A549 (cell line): ENCODE results near the gene SOX6. TPM values are rescaled to one million over a fixed set of nuclear protein-coding genes. Genes with fewer than 3 reads are reported as not detected.
"Not testable (repeated sequence)": the region's sequence is repeated elsewhere in the genome, so short reads cannot be mapped to it uniquely, and the experiment has no call there.

Source experiments
- ATAC-seq, 2 experiments: fragments of 200-7000 bp in 1 of 2; fragments of >200 bp in 1 of 2; cut with Nextera tagmentation in 1 of 2; cut with Tn5 transposase in 1 of 2; 3 replicates each; pipeline versions ENCODE4 v1.8.0 to v1.9.1; 2018 to 2020; ENCODE audit warnings: mild to moderate bottlenecking in 1 of 2, moderate library complexity in 1 of 2
- CTCF ChIA-PET: fragments of 300-600 bp; sonication (Branson Sonifier 250); formaldehyde crosslinking; extraction: SDS; loops from one replicate; lab custom pipeline; 2021; ENCODE audit warnings: antibody characterized with exemption, inconsistent platforms; lab: Yijun Ruan, JAX
- POLR2A ChIA-PET: fragments of 350-600 bp; formaldehyde crosslinking; extraction: SDS; loops from one replicate; lab custom pipeline; 2021; ENCODE audit warnings: antibody characterized with exemption, inconsistent platforms; lab: Yijun Ruan, JAX
- DNase-seq, 2 experiments: peaks; one replicate each; pipeline versions ENCODE4 v3.0.0 to v3.0.0-alpha.2; 2011 to 2016; ENCODE audit warnings: low read depth in 1 of 2, low spot score in 1 of 2
- FAIRE-seq: peaks from 2 replicates; lab custom pipeline; 2011; peaks lifted over from hg19 to GRCh38; lab: Jason Lieb, UNC
- H3K27ac ChIP-seq, 2 experiments: fragments of >200 bp; sonication (Bioruptor Twin); formaldehyde crosslinking; 3 replicates each; pipeline ENCODE4 v1.5.1; 2016 to 2017
- H3K4me1 ChIP-seq: fragments of >200 bp; sonication (Bioruptor Twin); formaldehyde crosslinking; 3 replicates; pipeline ENCODE4 v1.6.1; 2016
- H3K4me2 ChIP-seq: fragments of >200 bp; sonication (Bioruptor Twin); formaldehyde crosslinking; 3 replicates; pipeline ENCODE4 v1.6.1; 2016
- H3K4me3 ChIP-seq: fragments of >200 bp; sonication (Bioruptor Twin); formaldehyde crosslinking; 3 replicates; pipeline ENCODE4 v1.5.1; 2016
- H3K9me3 ChIP-seq: fragments of >200 bp; sonication (Bioruptor Twin); formaldehyde crosslinking; 3 replicates; pipeline ENCODE4 v1.6.1; 2016
- BHLHE40 ChIP-seq: IDR thresholded peaks from 2 replicates; pipeline ENCODE4 v1.6.1; 2012; ENCODE audit warnings: low read depth, low read length, inconsistent platforms
- EP300 ChIP-seq, 2 experiments: fragments of >200 bp; sonication (Bioruptor Twin); formaldehyde crosslinking; IDR thresholded peaks; 2 replicates in 1 of 2; 3 replicates in 1 of 2; pipeline ENCODE4 v1.6.1; 2016 to 2017
- FOSL2 ChIP-seq, 2 experiments: fragments of 450-650 bp in 1 of 2; fragments of >200 bp in 1 of 2; sonication (Bioruptor Twin) in 1 of 2; formaldehyde crosslinking; IDR thresholded peaks; 2 replicates each; pipeline versions ENCODE4 v1.5.0 to v1.6.1; 2016 to 2020; ENCODE audit warnings: mild to moderate bottlenecking in 1 of 2, moderate library complexity in 1 of 2
- FOXS1 ChIP-seq: fragments of 250-450 bp; sonication (Bioruptor Pico); IDR thresholded peaks from 2 replicates; pipeline ENCODE4 v1.5.0; 2020; ENCODE audit warnings: mild to moderate bottlenecking, moderate library complexity
- HOXB5 ChIP-seq: fragments of 250-450 bp; sonication (Bioruptor Pico); IDR thresholded peaks from 2 replicates; pipeline ENCODE4 v1.5.0; 2020; ENCODE audit warnings: mild to moderate bottlenecking, moderate library complexity
- MAZ ChIP-seq: fragments of 150-350 bp; IDR thresholded peaks from 2 replicates; pipeline ENCODE4 v1.6.1; 2014; ENCODE audit warnings: antibody characterized with exemption, low read depth, low read length, borderline replicate concordance
- NR3C1 ChIP-seq: fragments of >200 bp; sonication (Bioruptor Twin); formaldehyde crosslinking; IDR thresholded peaks from 3 replicates; pipeline ENCODE4 v1.6.1; 2017
- POLR2AphosphoS2 ChIP-seq: conservative IDR thresholded peaks from 2 replicates; pipeline ENCODE4 v1.6.1; 2012; ENCODE audit warnings: low read length, improper control_type of control experiment, inconsistent platforms
- RAD21 ChIP-seq, 2 experiments: fragments of >200 bp in 1 of 2; sonication (Bioruptor Twin) in 1 of 2; formaldehyde crosslinking in 1 of 2; IDR thresholded peaks in 1 of 2; conservative IDR thresholded peaks in 1 of 2; 2 replicates in 1 of 2; 3 replicates in 1 of 2; pipeline ENCODE4 v1.6.1; 2012 to 2018; ENCODE audit warnings: inconsistent platforms in 1 of 2
- RCOR1 ChIP-seq: fragments of 150-350 bp; IDR thresholded peaks from 2 replicates; pipeline ENCODE4 v1.6.1; 2014; ENCODE audit warnings: antibody characterized with exemption, low read length, low read depth
- RFX5 ChIP-seq: fragments of 450-650 bp; IDR thresholded peaks from 2 replicates; pipeline ENCODE4 v1.7.1; 2014; ENCODE audit warnings: antibody characterized with exemption, mild to moderate bottlenecking, moderate library complexity
- SREBF2 ChIP-seq: fragments of 450-650 bp; IDR thresholded peaks from 2 replicates; pipeline ENCODE4 v1.6.1; 2014; ENCODE audit warnings: mild to moderate bottlenecking, moderate library complexity
- ZC3H11A ChIP-seq: fragments of 450-650 bp; IDR thresholded peaks from 2 replicates; pipeline ENCODE4 v1.6.1; 2014; ENCODE audit warnings: antibody characterized with exemption, mild to moderate bottlenecking
- WGBS: methylation state at CpG from one replicate; pipeline ENCODE4 v1.1.6; 2017; ENCODE audit errors: missing lambda C conversion rate; 5-methylcytosine and 5-hydroxymethylcytosine counted together
- polyA plus RNA-seq, 4 experiments: library from polyadenylated mRNA; depleted of rRNA in 3 of 4; stranded (reverse); fragments of >200 nt; fragmentation: RNase III in 1 of 4; extraction: RNeasy Plus Mini Kit Qiagen cat#74134 plus additional on column Dnase treatment in 1 of 4; gene quantifications; 2 replicates in 3 of 4; 3 replicates in 1 of 4; pipeline ENCODE4 v1.2.3, GENCODE V29; 2011 to 2017
- TF ChIP-seq, protein P1 (sequence below): IDR thresholded peaks from 2 replicates; pipeline ENCODE4 v1.6.1; 2012
- TF ChIP-seq, protein P2 (sequence below): fragments of 250-450 bp; sonication (Bioruptor Pico); IDR thresholded peaks from 2 replicates; pipeline ENCODE4 v1.5.0; 2021; ENCODE audit warnings: mild to moderate bottlenecking, moderate library complexity, borderline replicate concordance
- TF ChIP-seq, protein P3 (sequence below): fragments of >200 bp; sonication (Bioruptor Twin); formaldehyde crosslinking; IDR thresholded peaks from 3 replicates; pipeline ENCODE4 v1.6.1; 2016

SOX6 gene
- polyA plus RNA-seq, 2 of the 4 experiments (the other 2 are of a cell fraction) = 0.18 TPM; not detected in 1

DNA sequence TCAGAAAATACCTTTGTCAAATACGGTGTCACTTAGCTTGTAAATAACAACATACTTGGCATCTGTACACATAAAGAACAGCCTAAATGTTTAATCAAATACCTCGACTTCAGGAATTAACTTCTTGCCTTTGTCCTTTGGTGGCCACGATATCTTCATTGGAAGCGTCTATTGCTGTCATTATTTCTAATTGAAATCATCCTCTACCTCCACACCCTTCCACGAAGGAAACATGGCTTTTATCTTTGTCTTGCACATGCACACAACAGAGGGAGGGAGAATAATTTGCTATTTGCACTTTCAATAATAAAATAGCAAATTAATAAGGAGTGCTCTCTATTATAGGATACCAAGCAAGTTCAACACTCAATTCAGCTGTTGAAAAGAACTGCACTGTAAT, 25.8 kb upstream of the SOX6 start (continued):
- no peak for TF ChIP-seq RCOR1
- TF ChIP-seq FOSL2 (IDR thresholded peaks at IDR 0.05) = no peak
- TF ChIP-seq FOSL2 (CRISPR knock-in tag; IDR thresholded peaks at IDR 0.05) = no peak
- no peak for TF ChIP-seq BHLHE40
- TF ChIP-seq, protein P1, sequence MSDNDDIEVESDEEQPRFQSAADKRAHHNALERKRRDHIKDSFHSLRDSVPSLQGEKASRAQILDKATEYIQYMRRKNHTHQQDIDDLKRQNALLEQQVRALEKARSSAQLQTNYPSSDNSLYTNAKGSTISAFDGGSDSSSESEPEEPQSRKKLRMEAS = no peak
- no peak for TF ChIP-seq NR3C1
- TF ChIP-seq EP300 (IDR thresholded peaks at IDR 0.05) = no peak

DNA sequence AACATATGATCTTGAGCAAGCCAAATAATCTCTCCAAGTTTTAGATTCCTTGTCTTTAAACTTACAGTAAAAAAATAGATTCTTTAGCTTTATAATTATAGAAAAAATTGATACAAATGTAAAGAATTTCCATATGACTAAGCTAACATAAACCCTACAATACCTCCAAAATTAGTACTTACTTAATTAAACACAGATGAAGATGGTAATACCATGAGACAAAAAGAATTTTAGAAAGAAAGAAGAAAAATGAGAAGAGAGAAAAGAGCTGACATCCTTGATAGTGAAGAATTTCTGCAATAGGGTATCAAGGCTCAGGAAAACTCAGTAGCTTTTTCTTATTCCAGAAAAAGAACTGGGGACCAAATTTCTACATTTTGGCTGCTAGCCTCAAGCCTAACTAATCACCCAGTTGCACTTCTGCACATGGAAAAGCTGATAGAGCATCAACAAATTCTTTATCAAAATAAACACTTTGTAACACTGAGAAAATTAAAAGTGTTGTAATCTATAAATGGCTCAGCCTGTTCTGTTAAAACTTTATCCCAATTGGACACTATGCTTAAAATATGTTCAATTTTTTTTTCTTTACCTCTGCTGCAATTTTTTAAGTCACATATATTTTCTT, 24.7 kb upstream of the SOX6 start:
- CTCF ChIA-PET = interaction anchor here (1.2 kb wide), 1 partner anchor 233 kb away, joined by 3 read pairs; no protein-coding TSS in a partner anchor

DNA sequence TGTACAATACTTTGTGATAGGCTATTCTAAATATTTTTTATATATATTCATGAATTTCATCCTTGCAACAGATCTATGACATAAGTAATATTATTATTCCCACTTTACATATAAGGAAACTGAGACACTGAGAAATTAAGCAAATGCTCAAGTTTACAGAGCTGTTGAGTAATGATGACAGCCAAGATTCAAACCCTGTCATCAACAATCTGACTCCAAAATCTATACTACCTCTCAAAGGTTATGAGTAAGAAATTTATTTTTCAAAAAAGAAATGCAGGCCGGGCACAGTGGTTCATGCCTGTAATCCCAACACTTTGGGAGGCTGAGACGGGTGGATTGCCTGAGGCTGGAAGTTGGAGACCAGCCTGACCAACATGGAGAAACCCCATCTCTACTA, 22.6 kb upstream of the SOX6 start:
- no peak for FAIRE-seq
- CTCF ChIA-PET = no interaction called here

More for the DNA sequence above, 24.7 kb upstream of the SOX6 start:
- H3K4me3 ChIP-seq = no peak overlapping the region
- no peaks in the 10 kb centered on the region for H3K9me3 ChIP-seq
- POLR2A ChIA-PET = no interaction called here
- no peak overlapping the region for H3K27ac ChIP-seq
- DNase-seq (no peak), FAIRE-seq (no peak), ATAC-seq (no peak)
- H3K4me1 ChIP-seq = no peaks in the 10 kb centered on the region
- TF ChIP-seq FOXS1 (CRISPR knock-in tag) = no peak
- H3K4me2 ChIP-seq = no peak overlapping the region

DNA sequence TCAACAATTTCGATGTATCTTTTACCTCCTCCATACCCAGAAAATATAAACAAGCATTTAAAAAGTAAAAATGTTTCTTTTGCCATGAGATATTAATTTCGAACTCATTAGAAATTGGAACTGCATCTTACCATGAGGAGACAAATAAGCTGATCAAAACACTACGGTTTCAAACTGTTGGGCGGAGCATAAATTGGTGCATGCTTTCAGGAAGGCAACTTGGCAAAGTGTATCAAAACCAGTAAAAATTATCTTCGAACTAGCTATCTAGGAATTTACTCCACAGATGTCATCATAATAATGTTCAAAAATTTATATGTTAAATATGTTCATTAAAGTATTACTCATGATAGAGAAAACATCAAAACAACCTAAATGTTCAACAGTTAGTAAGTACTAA, 21.4 kb upstream of the SOX6 start:
- Histone ChIP-seq H3K9me3 (no peaks in the 10 kb centered on the region), H3K27ac (no peak overlapping the region), H3K4me1 (no peaks in the 10 kb centered on the region), H3K4me2 (no peak overlapping the region), H3K4me3 (no peak overlapping the region)
- ChIA-PET CTCF (no interaction called here), POLR2A (no interaction called here)
- TF ChIP-seq, protein P2, sequence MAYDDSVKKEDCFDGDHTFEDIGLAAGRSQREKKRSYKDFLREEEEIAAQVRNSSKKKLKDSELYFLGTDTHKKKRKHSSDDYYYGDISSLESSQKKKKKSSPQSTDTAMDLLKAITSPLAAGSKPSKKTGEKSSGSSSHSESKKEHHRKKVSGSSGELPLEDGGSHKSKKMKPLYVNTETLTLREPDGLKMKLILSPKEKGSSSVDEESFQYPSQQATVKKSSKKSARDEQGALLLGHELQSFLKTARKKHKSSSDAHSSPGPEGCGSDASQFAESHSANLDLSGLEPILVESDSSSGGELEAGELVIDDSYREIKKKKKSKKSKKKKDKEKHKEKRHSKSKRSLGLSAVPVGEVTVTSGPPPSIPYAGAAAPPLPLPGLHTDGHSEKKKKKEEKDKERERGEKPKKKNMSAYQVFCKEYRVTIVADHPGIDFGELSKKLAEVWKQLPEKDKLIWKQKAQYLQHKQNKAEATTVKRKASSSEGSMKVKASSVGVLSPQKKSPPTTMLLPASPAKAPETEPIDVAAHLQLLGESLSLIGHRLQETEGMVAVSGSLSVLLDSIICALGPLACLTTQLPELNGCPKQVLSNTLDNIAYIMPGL = no peak
- TF ChIP-seq, protein P3, sequence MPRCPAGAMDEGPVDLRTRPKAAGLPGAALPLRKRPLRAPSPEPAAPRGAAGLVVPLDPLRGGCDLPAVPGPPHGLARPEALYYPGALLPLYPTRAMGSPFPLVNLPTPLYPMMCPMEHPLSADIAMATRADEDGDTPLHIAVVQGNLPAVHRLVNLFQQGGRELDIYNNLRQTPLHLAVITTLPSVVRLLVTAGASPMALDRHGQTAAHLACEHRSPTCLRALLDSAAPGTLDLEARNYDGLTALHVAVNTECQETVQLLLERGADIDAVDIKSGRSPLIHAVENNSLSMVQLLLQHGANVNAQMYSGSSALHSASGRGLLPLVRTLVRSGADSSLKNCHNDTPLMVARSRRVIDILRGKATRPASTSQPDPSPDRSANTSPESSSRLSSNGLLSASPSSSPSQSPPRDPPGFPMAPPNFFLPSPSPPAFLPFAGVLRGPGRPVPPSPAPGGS = no peak
- TF ChIP-seq BHLHE40 (no peak), SREBF2 (no peak), RAD21 (conservative IDR thresholded peaks at IDR 0.05 in 1 of 2, IDR thresholded peaks at IDR 0.05 in 1 of 2) (no peak), NR3C1 (no peak)
- FAIRE-seq (no peak), DNase-seq (no peak), ATAC-seq (no peak)
- WGBS = 36% methylated on average over 5 of the region's 5 CpGs

More for the DNA sequence above, 22.6 kb upstream of the SOX6 start:
- WGBS = 58% methylated on average over 2 of the region's 2 CpGs
- no peaks in the 10 kb centered on the region for H3K4me1 ChIP-seq
- no peak for DNase-seq
- H3K4me3 ChIP-seq = no peak overlapping the region
- POLR2A ChIA-PET = no interaction called here
- ATAC-seq = no peak
- no peak overlapping the region for H3K27ac ChIP-seq
- no peak overlapping the region for H3K4me2 ChIP-seq
- TF ChIP-seq MAZ = no peak
- no peak for TF ChIP-seq RFX5
- TF ChIP-seq HOXB5 = no peak
- no peak for TF ChIP-seq ZC3H11A
- TF ChIP-seq POLR2AphosphoS2 = no peak
- H3K9me3 ChIP-seq = no peaks in the 10 kb centered on the region

DNA sequence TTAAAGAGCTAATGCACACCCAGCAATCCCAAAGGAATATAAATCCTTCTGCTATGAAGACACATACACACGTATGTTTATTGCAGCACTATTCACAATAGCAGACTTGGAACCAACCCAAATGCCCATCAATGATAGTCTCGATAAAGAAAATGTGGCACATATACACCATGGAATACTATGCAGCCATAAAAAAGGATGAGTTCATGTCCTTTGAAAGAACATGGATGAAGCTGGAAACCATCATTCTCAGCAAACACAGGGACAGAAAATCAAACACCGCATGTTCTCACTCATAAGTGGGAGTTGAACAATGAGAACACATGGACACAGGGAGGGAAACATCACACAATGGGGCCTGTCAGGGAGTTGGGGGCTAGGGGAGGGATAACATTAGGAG, 19.3 kb upstream of the SOX6 start:
- CTCF ChIA-PET = not testable (repeated sequence)

More for the DNA sequence above, 19.3 kb upstream of the SOX6 start:
- FAIRE-seq, H3K9me3 ChIP-seq, DNase-seq, POLR2A ChIA-PET, H3K27ac ChIP-seq, H3K4me3 ChIP-seq, ATAC-seq, H3K4me2 ChIP-seq, H3K4me1 ChIP-seq: not testable (repeated sequence)
- 64% methylated on average over 3 of the region's 3 CpGs for WGBS
